ENCODE data around the gene GAPT. TPM values are rescaled to one million over a fixed set of nuclear protein-coding genes. Genes with fewer than 3 reads are reported as not detected.

GAPT gene
- total and polyA plus RNA-seq, 2 donors = 3.1 to 6.8 TPM

DNA sequence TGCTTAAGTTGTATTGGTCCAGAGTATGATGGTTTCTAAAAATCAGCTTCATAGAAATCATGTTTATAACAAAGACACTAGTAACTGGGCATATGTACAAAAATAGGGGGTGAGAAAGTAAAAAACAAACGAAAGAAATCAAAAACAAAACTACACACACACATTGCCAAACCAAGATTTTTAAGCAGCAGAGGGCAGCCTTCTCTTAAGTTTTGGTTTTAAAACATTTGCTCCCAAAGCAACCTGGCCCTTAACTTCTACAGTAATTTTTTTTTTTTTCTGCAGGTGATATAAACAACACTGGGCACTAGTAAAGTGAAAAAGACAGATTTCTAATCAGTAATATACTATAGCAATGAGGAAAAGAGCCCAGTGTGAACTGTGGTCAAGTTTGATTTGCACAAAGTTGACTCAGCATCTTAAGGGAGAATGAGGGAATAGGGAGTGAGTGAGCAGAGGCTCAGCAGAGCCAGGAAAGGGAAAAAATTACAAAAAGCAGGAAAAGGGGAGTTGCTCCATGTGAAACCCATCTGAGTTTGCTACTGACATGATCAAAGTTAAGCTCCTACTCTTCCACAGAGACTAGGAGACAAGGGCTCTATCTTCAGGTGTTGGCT lies 13.4 kb upstream of the GAPT start:
- 22% methylated on average over 1 of the region's 1 CpG for WGBS

DNA sequence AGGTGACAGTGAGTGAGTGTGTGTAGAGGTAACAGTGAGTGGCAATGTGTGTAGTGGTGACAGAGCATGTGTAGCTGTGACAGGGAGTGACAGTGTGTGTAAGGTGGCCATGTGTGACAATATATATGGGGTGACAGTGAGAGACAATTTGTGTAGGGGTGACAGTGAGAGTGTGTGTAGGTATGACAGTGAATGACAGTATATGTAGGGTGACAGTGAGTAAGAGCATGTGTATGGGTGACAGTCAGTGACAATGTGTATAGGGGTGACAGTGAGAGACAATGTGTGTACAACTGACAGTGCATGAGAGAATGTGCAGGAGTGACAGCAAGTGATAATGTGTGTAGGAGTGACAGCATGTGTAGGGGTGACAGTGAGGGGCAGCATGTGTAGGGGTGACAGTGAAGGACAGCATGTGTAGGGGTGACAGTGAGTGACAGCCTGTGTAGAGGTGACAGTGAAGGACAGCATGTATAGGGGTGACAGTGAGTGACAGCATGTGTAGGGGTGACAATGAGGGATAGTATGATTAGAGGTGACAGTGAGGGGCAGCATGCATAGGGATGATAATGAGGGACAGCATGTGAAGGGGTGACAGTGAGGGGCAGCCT lies 10.1 kb upstream of the GAPT start:
- Histone ChIP-seq H3K27me3 (ENCODE audit: control insufficient read depth in 2 of 2, insufficient read depth in 1 of 2, low read length in 1 of 2) (no peaks in the 10 kb centered on the region), H3K4me1 (ENCODE audit: control insufficient read depth in 2 of 2, insufficient read depth in 2 of 2, low read length in 2 of 2) (no peaks in the 10 kb centered on the region), H3K27ac (ENCODE audit: low read depth in 1 of 2, low read length in 1 of 2) (no peak overlapping the region), H3K4me3 (ENCODE audit: low read length in 2 of 2) (no peak overlapping the region), H3K9me3 (ENCODE audit: control insufficient read depth in 2 of 2, insufficient read depth in 1 of 2, low read length in 1 of 2) (no peaks in the 10 kb centered on the region), H3K36me3 (ENCODE audit: control insufficient read depth in 2 of 2, insufficient read depth in 2 of 2, low read length in 1 of 2) (no peaks in the 10 kb centered on the region)
- DNase-seq (ENCODE audit: low read depth in 6 of 9, low spot score in 9 of 9) = no peak

More for the DNA sequence above, 13.4 kb upstream of the GAPT start:
- Histone ChIP-seq H3K36me3 (ENCODE audit: control insufficient read depth in 2 of 2, insufficient read depth in 2 of 2, low read length in 1 of 2) (no peaks in the 10 kb centered on the region), H3K27ac (ENCODE audit: low read depth in 1 of 2, low read length in 1 of 2) (no peak overlapping the region), H3K9me3 (ENCODE audit: control insufficient read depth in 2 of 2, insufficient read depth in 1 of 2, low read length in 1 of 2) (peaks cover 0 to 5% of the 10 kb centered on the region in 2 donors), H3K4me1 (ENCODE audit: control insufficient read depth in 2 of 2, insufficient read depth in 2 of 2, low read length in 2 of 2) (no peaks in the 10 kb centered on the region), H3K4me3 (ENCODE audit: low read length in 2 of 2) (no peak overlapping the region), H3K27me3 (ENCODE audit: control insufficient read depth in 2 of 2, insufficient read depth in 1 of 2, low read length in 1 of 2) (no peaks in the 10 kb centered on the region)
- DNase-seq (ENCODE audit: low read depth in 6 of 9, low spot score in 9 of 9) = peak in 1 of 9 donors; percentile 40

DNA sequence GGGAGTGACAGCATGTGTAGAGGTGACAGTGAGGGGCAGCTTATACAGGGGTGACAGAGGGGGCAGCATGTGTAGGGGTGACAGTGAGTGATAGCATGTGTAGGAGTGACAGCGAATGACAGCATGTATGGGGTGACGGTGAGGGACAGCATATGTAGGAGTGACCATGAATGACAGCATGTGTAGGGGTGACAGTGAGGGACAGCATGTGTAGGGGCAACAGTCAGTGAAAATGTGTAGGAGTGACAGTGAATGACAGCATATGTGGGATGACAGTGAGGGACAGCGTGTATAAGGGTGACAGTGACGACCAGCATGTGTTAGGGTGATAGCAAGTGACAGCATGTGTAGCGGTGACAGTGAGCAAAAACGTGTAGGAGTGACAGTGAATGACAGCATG lies 9.4 kb upstream of the GAPT start:
- Histone ChIP-seq H3K36me3 (ENCODE audit: control insufficient read depth in 2 of 2, insufficient read depth in 2 of 2, low read length in 1 of 2) (no peaks in the 10 kb centered on the region), H3K27ac (ENCODE audit: low read depth in 1 of 2, low read length in 1 of 2) (no peak overlapping the region), H3K9me3 (ENCODE audit: control insufficient read depth in 2 of 2, insufficient read depth in 1 of 2, low read length in 1 of 2) (no peaks in the 10 kb centered on the region), H3K4me1 (ENCODE audit: control insufficient read depth in 2 of 2, insufficient read depth in 2 of 2, low read length in 2 of 2) (no peaks in the 10 kb centered on the region), H3K4me3 (ENCODE audit: low read length in 2 of 2) (no peak overlapping the region), H3K27me3 (ENCODE audit: control insufficient read depth in 2 of 2, insufficient read depth in 1 of 2, low read length in 1 of 2) (no peaks in the 10 kb centered on the region)
- WGBS = 95% methylated on average over 6 of the region's 6 CpGs
- no peak for DNase-seq (ENCODE audit: low read depth in 6 of 9, low spot score in 9 of 9)

DNA sequence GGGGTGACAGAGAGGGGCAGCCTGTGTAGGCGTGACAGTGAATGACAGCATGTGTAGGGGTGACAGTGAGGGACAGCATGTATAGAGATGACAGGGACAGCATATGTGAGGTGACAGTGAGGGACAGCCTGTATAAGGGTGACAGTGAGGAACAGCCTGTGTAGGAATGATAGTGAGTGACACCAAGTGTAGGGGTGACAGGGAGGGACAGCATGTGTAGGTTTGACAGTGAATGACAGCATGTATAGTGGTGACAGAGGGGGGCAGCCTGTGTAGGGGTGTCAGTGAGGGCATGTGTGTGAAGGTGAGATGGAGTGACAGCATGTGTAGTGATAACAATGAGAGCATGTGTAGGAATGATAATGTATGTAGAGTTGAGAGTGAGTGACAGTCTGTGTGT lies 8.7 kb upstream of the GAPT start:
- Histone ChIP-seq H3K4me3 (ENCODE audit: low read length in 2 of 2) (no peak overlapping the region), H3K9me3 (ENCODE audit: control insufficient read depth in 2 of 2, insufficient read depth in 1 of 2, low read length in 1 of 2) (no peaks in the 10 kb centered on the region), H3K4me1 (ENCODE audit: control insufficient read depth in 2 of 2, insufficient read depth in 2 of 2, low read length in 2 of 2) (no peaks in the 10 kb centered on the region), H3K27me3 (ENCODE audit: control insufficient read depth in 2 of 2, insufficient read depth in 1 of 2, low read length in 1 of 2) (no peaks in the 10 kb centered on the region), H3K36me3 (ENCODE audit: control insufficient read depth in 2 of 2, insufficient read depth in 2 of 2, low read length in 1 of 2) (no peaks in the 10 kb centered on the region), H3K27ac (ENCODE audit: low read depth in 1 of 2, low read length in 1 of 2) (no peak overlapping the region)
- DNase-seq (ENCODE audit: low read depth in 6 of 9, low spot score in 9 of 9) = no peak
- WGBS = 96% methylated on average over 1 of the region's 1 CpG

DNA sequence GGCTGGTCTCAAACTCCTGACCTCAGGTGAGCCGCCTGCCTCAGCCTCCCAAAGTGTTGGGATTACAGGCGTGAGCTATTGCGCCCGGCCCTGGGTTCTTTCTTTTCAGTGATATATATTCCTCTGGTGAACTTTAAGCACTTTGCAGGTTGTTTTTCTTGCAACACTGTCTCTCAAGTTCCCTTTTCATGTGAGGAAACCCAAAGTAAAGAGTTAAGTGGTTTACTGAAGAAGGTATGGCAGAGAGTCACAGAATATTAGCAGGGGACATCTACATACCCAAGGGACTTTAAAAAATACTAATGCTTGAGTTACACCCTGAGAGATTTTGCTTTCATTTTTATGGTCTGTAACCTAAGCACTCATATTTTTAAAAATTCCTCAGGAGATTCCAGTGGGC lies 6.7 kb upstream of the GAPT start:
- 94% methylated on average over 4 of the region's 4 CpGs for WGBS
- DNase-seq (ENCODE audit: low read depth in 6 of 9, low spot score in 9 of 9) = no peak
- H3K4me1 ChIP-seq (ENCODE audit: control insufficient read depth in 2 of 2, insufficient read depth in 2 of 2, low read length in 2 of 2) = no peaks in the 10 kb centered on the region
- H3K4me3 ChIP-seq (ENCODE audit: low read length in 2 of 2) = no peak overlapping the region
- H3K36me3 ChIP-seq (ENCODE audit: control insufficient read depth in 2 of 2, insufficient read depth in 2 of 2, low read length in 1 of 2) = no peaks in the 10 kb centered on the region
- no peak overlapping the region for H3K27ac ChIP-seq (ENCODE audit: low read depth in 1 of 2, low read length in 1 of 2)
- no peaks in the 10 kb centered on the region for H3K9me3 ChIP-seq (ENCODE audit: control insufficient read depth in 2 of 2, insufficient read depth in 1 of 2, low read length in 1 of 2)
- no peaks in the 10 kb centered on the region for H3K27me3 ChIP-seq (ENCODE audit: control insufficient read depth in 2 of 2, insufficient read depth in 1 of 2, low read length in 1 of 2)

DNA sequence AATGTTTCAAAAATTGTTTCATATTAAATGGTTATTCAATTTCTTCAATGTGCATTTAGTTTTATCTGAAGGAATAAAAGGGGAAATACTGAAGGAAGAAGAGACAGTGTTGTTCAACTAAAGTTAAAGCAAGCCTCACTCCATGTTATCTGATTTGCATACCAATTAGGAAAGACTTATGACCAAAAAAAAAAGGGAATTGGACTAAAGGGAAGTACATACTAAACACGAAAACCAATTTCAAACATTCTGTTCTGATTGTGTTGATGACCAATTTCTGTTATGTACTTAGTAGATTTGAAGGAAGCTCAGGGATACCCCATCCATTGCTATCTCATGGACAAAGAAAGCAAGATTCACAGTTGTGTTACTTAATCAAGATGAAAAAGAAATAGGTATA lies 4.9 kb upstream of the GAPT start:
- WGBS = 92% methylated on average over 1 of the region's 1 CpG
- Histone ChIP-seq H3K4me3 (ENCODE audit: low read length in 2 of 2) (no peak overlapping the region), H3K27ac (ENCODE audit: low read depth in 1 of 2, low read length in 1 of 2) (no peak overlapping the region), H3K36me3 (ENCODE audit: control insufficient read depth in 2 of 2, insufficient read depth in 2 of 2, low read length in 1 of 2) (no peaks in the 10 kb centered on the region), H3K9me3 (ENCODE audit: control insufficient read depth in 2 of 2, insufficient read depth in 1 of 2, low read length in 1 of 2) (no peaks in the 10 kb centered on the region), H3K27me3 (ENCODE audit: control insufficient read depth in 2 of 2, insufficient read depth in 1 of 2, low read length in 1 of 2) (no peaks in the 10 kb centered on the region), H3K4me1 (ENCODE audit: control insufficient read depth in 2 of 2, insufficient read depth in 2 of 2, low read length in 2 of 2) (peaks cover 0 to 2% of the 10 kb centered on the region in 2 donors)
- DNase-seq (ENCODE audit: low read depth in 6 of 9, low spot score in 9 of 9) = no peak

DNA sequence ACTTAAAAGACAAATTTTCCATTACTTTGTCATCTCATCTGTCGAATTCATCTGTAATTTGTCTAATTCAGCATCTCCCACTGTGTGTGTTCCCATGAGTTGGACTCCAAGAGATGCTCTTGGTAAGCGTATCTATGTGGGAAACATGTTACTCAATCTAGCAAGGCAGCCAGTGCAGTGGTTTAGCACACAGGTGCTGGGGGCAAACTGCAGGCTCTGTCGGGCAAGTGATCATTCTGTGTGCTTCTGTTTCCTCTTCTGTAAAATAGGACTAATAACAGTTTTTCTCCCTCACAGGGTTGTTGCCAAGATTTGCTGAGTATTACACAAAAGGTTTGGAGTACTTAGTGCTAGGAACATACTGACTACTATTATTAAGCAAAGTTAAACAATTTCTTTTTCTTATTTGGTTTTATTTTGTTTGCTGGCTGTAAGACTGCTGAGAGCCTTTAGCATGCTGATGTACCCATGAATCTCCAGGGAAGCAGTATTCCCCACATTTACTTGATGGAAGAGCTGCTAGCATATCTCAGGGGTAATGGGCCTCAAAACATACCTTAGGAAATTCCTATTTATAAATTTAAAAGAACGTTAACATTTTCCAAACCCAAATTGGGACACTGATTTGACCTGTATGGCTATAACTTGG lies 709 bp upstream of the GAPT start:
- H3K9me3 ChIP-seq (ENCODE audit: control insufficient read depth in 2 of 2, insufficient read depth in 1 of 2, low read length in 1 of 2) = no peaks in the 10 kb centered on the region
- no peak overlapping the region for H3K27ac ChIP-seq (ENCODE audit: low read depth in 1 of 2, low read length in 1 of 2)
- no peaks in the 10 kb centered on the region for H3K27me3 ChIP-seq (ENCODE audit: control insufficient read depth in 2 of 2, insufficient read depth in 1 of 2, low read length in 1 of 2)
- no peaks in the 10 kb centered on the region for H3K36me3 ChIP-seq (ENCODE audit: control insufficient read depth in 2 of 2, insufficient read depth in 2 of 2, low read length in 1 of 2)
- 26% methylated on average over 4 of the region's 4 CpGs for WGBS
- no peak overlapping the region for H3K4me3 ChIP-seq (ENCODE audit: low read length in 2 of 2)
- DNase-seq (ENCODE audit: low read depth in 6 of 9, low spot score in 9 of 9) = peak in 1 of 9 donors; percentile 33
- H3K4me1 ChIP-seq (ENCODE audit: control insufficient read depth in 2 of 2, insufficient read depth in 2 of 2, low read length in 2 of 2) = peaks cover 0 to 2% of the 10 kb centered on the region in 2 donors

DNA sequence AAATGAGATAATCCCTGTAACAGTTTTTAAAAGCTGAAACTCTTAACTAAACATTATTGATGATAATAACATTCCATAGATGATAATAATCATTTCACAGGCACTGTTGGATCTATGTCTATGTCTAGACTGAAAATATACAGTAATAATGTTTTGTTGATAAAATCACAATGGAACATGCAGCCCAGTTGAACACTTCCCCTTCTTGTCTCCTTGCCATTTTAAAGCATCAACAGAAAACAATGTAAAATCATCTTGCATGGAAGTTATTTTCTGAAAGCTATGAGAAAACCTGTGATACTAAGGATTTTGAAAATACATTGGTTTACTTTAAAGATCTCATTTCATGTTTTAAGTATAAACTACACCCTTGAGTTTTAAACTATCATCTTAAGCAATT lies 1.9 kb downstream of the GAPT start:
- H3K36me3 ChIP-seq (ENCODE audit: control insufficient read depth in 2 of 2, insufficient read depth in 2 of 2, low read length in 1 of 2) = no peaks in the 10 kb centered on the region
- no peak overlapping the region for H3K4me3 ChIP-seq (ENCODE audit: low read length in 2 of 2)
- no peak for DNase-seq (ENCODE audit: low read depth in 6 of 9, low spot score in 9 of 9)
- no peaks in the 10 kb centered on the region for H3K9me3 ChIP-seq (ENCODE audit: control insufficient read depth in 2 of 2, insufficient read depth in 1 of 2, low read length in 1 of 2)
- no peaks in the 10 kb centered on the region for H3K27me3 ChIP-seq (ENCODE audit: control insufficient read depth in 2 of 2, insufficient read depth in 1 of 2, low read length in 1 of 2)
- peaks cover 0 to 2% of the 10 kb centered on the region in 2 donors for H3K4me1 ChIP-seq (ENCODE audit: control insufficient read depth in 2 of 2, insufficient read depth in 2 of 2, low read length in 2 of 2)
- H3K27ac ChIP-seq (ENCODE audit: low read depth in 1 of 2, low read length in 1 of 2) = no peak overlapping the region

DNA sequence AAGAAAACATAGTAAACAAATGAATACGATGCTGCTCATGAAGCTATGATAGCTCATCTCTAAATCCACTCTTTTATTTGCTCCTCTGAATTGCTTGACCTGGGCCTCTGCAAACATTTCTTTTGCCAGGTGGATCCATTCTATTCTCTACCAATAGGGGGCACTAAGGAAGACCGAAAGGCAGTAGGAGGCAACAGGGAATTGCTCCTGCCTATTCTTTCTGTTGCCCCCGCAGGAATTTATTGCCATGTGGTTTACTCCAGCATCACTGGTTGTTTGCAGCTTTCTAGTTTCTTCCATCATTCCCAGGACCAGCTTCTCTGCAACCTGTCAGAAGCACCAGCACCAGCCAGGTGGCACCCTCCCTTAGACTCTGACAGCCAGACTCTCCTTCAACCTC lies 5.3 kb downstream of the GAPT start:
- Histone ChIP-seq H3K4me3 (ENCODE audit: low read length in 2 of 2) (no peak overlapping the region), H3K27me3 (ENCODE audit: control insufficient read depth in 2 of 2, insufficient read depth in 1 of 2, low read length in 1 of 2) (no peaks in the 10 kb centered on the region), H3K27ac (ENCODE audit: low read depth in 1 of 2, low read length in 1 of 2) (no peak overlapping the region), H3K36me3 (ENCODE audit: control insufficient read depth in 2 of 2, insufficient read depth in 2 of 2, low read length in 1 of 2) (no peaks in the 10 kb centered on the region), H3K4me1 (ENCODE audit: control insufficient read depth in 2 of 2, insufficient read depth in 2 of 2, low read length in 2 of 2) (no peaks in the 10 kb centered on the region), H3K9me3 (ENCODE audit: control insufficient read depth in 2 of 2, insufficient read depth in 1 of 2, low read length in 1 of 2) (no peaks in the 10 kb centered on the region)
- 95% methylated on average over 3 of the region's 3 CpGs for WGBS
- no peak for DNase-seq (ENCODE audit: low read depth in 6 of 9, low spot score in 9 of 9)

Data from thymus (tissue), 11 donors.